ENCODE measurements around the gene UVSSA. TPM values are rescaled to one million over a fixed set of nuclear protein-coding genes. Genes with fewer than 3 reads are reported as not detected.

The UVSSA gene
- total and polyA plus RNA-seq, 9 of the 15 experiments (the other 6 are each of a cell fraction or from before 2014, with no cell fraction given) = 0.21 to 14.6 (median 3.3) TPM

DNA sequence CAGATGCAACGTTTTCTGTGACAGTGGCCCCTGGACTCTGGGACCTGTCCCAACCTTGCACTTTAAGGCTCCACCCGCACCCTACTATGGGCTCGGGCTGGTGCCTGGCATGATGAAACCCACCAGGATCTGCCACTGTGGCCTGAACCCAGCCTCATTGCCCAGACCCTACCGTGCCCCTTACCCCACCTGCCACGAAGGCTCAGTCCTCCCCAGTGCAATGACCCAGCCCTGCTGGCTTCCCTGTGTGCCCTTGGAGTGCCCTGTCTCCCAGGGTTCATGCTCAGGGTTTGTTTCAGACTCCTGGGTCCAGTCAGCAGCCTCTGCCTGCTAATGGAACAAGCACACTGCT lies 3.1 kb downstream of the UVSSA start (continued):
- TF ChIP-seq, protein P1, sequence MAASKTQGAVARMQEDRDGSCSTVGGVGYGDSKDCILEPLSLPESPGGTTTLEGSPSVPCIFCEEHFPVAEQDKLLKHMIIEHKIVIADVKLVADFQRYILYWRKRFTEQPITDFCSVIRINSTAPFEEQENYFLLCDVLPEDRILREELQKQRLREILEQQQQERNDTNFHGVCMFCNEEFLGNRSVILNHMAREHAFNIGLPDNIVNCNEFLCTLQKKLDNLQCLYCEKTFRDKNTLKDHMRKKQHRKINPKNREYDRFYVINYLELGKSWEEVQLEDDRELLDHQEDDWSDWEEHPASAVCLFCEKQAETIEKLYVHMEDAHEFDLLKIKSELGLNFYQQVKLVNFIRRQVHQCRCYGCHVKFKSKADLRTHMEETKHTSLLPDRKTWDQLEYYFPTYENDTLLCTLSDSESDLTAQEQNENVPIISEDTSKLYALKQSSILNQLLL (CRISPR knock-in tag; IDR thresholded peaks at IDR 0.05; ENCODE audit: borderline replicate concordance) = no peak
- TF ChIP-seq ZNF41 (CRISPR knock-in tag; conservative IDR thresholded peaks at IDR 0.05) = no peak

DNA sequence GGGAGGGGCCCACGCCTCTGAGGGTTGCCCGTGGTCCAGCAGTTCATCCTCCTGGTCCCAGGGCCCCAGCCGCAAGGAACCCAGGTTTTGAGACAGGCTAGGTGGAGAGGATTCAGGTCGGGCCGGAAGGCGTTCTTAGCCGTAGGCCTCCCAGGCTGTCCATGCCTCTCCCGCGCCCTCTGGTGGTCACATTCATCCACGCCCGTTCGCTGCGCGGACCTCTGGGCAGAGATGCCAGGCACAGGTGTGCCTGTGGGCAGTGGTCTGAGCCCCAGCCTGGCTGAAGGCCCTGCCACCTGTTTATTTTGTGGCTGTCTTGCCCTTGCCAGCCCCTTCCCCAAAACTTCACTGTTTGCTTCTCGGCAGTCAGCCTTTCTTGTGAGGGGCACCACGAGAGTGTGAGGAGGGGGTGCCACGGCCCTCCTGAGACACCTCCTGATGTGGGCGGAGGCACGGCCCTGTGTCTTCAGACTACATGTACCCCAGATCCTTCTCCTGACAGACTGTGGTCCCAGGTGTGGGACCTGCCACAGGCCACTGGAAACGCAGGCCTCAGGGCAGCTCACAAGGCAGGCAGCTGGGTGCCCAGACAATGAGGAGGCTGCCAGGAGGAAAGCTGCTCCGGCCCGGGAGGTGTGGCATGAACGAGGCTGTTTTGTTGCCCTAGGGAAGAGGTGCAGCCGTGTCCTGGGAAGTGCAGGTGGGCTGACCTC lies 5.0 kb downstream of the UVSSA start:
- ATAC-seq (peak; percentile 63), FAIRE-seq (peak; percentile 87), DNase-seq (ENCODE audit: extremely low read depth in 1 of 4, low spot score in 3 of 4) (peak; percentile 78 to 82 (median 80))
- H3K36me3 ChIP-seq (ENCODE audit: control insufficient read depth, insufficient read depth, low read length) = peaks cover 43% of the 10 kb centered on the region; the same call in 2 of the 3 replicates
- no peaks in the 10 kb centered on the region for H3K27me3 ChIP-seq (ENCODE audit: control insufficient read depth in 2 of 2, insufficient read depth in 2 of 2, low read length in 2 of 2)
- in situ Hi-C loops (cut with MboI) = loop anchor here (5.0 kb wide), 2 partner anchors 220 to 275 kb away; no protein-coding TSS in a partner anchor
- H3K27ac ChIP-seq (ENCODE audit: extremely low read depth, low read depth, low read length) = no peak overlapping the region
- peaks cover 10% of the 10 kb centered on the region; the same call in 1 of the 2 replicates for H4K20me1 ChIP-seq (replicated peaks; ENCODE audit: control insufficient read depth, insufficient read depth, low read length)
- 27% methylated on average over 24 of the region's 24 CpGs for WGBS (ENCODE audit: insufficient coverage, low coverage, missing lambda C conversion rate)
- ChIA-PET POLR2A (no interaction called here), CTCF (ENCODE audit: low intra/inter-chr PET ratio) (interaction anchor here (0.6 to 1.4 kb wide), 3 partner anchors 161 to 374 kb away, joined by 4 to 11 read pairs (median 4); no protein-coding TSS in a partner anchor)
- H3K4me1 ChIP-seq (replicated peaks in 1 of 2; ENCODE audit: control insufficient read depth in 2 of 2, insufficient read depth in 2 of 2, low read length in 2 of 2) = peaks cover 7 to 71% of the 10 kb centered on the region in 2 experiments
- H3K79me2 ChIP-seq (ENCODE audit: control insufficient read depth, insufficient read depth, low read length) = peaks cover 16% of the 10 kb centered on the region; the same call in 2 of the 3 replicates
- H3K4me3 ChIP-seq = no peak overlapping the region
- peaks cover 4% of the 10 kb centered on the region for H3K9me1 ChIP-seq (ENCODE audit: control insufficient read depth, insufficient read depth, low read length)
- H3K4me2 ChIP-seq (ENCODE audit: insufficient read depth, low read length) = no peak overlapping the region
- intact Hi-C loops (cut with micrococcal nuclease) = loop anchor here (10.0 kb wide), 1 partner anchor 373 kb away; the partner anchor contains the start of genes TACC3 and TMEM129
- H3K9me3 ChIP-seq (replicated peaks; ENCODE audit: control insufficient read depth, insufficient read depth, low read depth, low read length) = no peaks in the 10 kb centered on the region
- BruUV-seq (replicated peaks) = no TSS peak
- peak overlapping the region in 1 of 2 experiments; percentile 85; a peak in 1 of 4 replicates for H3K9ac ChIP-seq (ENCODE audit: insufficient read depth in 1 of 2, low read depth in 2 of 2, low read length in 2 of 2)
- H2AFZ ChIP-seq (ENCODE audit: low read depth, low read length) = peak overlapping the region; percentile 42; the same call in 1 of the 2 replicates
- TF ChIP-seq MYNN (IDR thresholded peaks at IDR 0.05) = peak; percentile 80
- TF ChIP-seq MYNN (CRISPR knock-in tag; IDR thresholded peaks at IDR 0.05) = no peak
- TF ChIP-seq WHSC1 (IDR thresholded peaks at IDR 0.05; ENCODE audit: low read length) = no peak
- TF ChIP-seq, protein P2, sequence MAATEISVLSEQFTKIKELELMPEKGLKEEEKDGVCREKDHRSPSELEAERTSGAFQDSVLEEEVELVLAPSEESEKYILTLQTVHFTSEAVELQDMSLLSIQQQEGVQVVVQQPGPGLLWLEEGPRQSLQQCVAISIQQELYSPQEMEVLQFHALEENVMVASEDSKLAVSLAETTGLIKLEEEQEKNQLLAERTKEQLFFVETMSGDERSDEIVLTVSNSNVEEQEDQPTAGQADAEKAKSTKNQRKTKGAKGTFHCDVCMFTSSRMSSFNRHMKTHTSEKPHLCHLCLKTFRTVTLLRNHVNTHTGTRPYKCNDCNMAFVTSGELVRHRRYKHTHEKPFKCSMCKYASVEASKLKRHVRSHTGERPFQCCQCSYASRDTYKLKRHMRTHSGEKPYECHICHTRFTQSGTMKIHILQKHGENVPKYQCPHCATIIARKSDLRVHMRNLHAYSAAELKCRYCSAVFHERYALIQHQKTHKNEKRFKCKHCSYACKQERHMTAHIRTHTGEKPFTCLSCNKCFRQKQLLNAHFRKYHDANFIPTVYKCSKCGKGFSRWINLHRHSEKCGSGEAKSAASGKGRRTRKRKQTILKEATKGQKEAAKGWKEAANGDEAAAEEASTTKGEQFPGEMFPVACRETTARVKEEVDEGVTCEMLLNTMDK (IDR thresholded peaks at IDR 0.05; ENCODE audit: borderline replicate concordance, insufficient read depth, low read depth, low read length, poor library complexity, severe bottlenecking) = peak; percentile 14
- TF ChIP-seq HCFC1 (IDR thresholded peaks at IDR 0.05; ENCODE audit: low read depth, low read length) = 0 out of 2 replicates have a peak, but pooled peaks have one; percentile 13
- TF ChIP-seq ETV1 (tag; conservative IDR thresholded peaks at IDR 0.05; ENCODE audit: low read depth) = 0 out of 2 replicates have a peak, but pooled peaks have one; percentile 36
- 0 out of 2 replicates have a peak, but pooled peaks have one; percentile 30 for TF ChIP-seq MTA3 (IDR thresholded peaks at IDR 0.05; ENCODE audit: borderline replicate concordance)

Data from K562 (cell line).